Upper lobe of left lung (tissue), 6 donors: ENCODE data around the gene HIVEP2. TPM values are rescaled to one million over a fixed set of nuclear protein-coding genes. Genes with fewer than 3 reads are reported as not detected.

Experiments
- ATAC-seq, 2 donors: fragments of 200-7000 bp; cut with Tn5 transposase; one replicate each; pipeline ENCODE4 v1.9.1; 2022; ENCODE audit warnings: mild to moderate bottlenecking in 2 of 2, moderate library complexity in 2 of 2; ENCODE audit not compliant: low FRiP score in 2 of 2
- DNase-seq, 2 donors: peaks; one replicate each; pipeline ENCODE4 v3.0.0-alpha.2; 2019 to 2020
- H3K27ac ChIP-seq, 4 donors: fragments of 200-600 bp; sonication (generic); one replicate each; pipeline ENCODE4 v1.5.1; 2016 to 2019
- H3K27me3 ChIP-seq, 4 donors: fragments of 200-600 bp; sonication (generic); one replicate each; pipeline ENCODE4 v1.5.1; 2017 to 2019
- H3K36me3 ChIP-seq, 4 donors: fragments of 200-600 bp; sonication (generic); one replicate each; pipeline ENCODE4 v1.5.1; 2016 to 2019
- H3K4me1 ChIP-seq, 4 donors: fragments of 200-600 bp; sonication (generic); one replicate each; pipeline ENCODE4 v1.5.1; 2018 to 2019
- H3K4me3 ChIP-seq, 4 donors: fragments of 200-600 bp; sonication (generic); one replicate each; pipeline ENCODE4 v1.5.1; 2017 to 2019; ENCODE audit warnings: mild to moderate bottlenecking in 2 of 4, moderate library complexity in 1 of 4
- H3K9me3 ChIP-seq, 4 donors: fragments of 200-600 bp; sonication (generic); one replicate each; pipeline ENCODE4 v1.5.1; 2018 to 2019
- CTCF ChIP-seq, 6 experiments: fragments of 450-650 bp in 4 of 6; fragments of 200-600 bp in 2 of 6; sonication (generic) in 2 of 6; IDR thresholded peaks; one replicate each; pipeline ENCODE4 v1.5.1; 2016 to 2019; ENCODE audit warnings: antibody characterized with exemption in 6 of 6
- EP300 ChIP-seq, 4 donors: sonication (generic); formaldehyde crosslinking; IDR thresholded peaks; one replicate each; pipeline ENCODE4 v1.5.1; 2017; ENCODE audit warnings: antibody characterized with exemption in 4 of 4, control low read depth in 2 of 4
- POLR2A ChIP-seq, 4 donors: fragments of 450-650 bp; IDR thresholded peaks; one replicate each; pipeline ENCODE4 v1.5.1; 2016 to 2017; ENCODE audit warnings: antibody characterized with exemption in 4 of 4, mild to moderate bottlenecking in 2 of 4
- POLR2AphosphoS5 ChIP-seq, 2 donors: sonication (generic); formaldehyde crosslinking; IDR thresholded peaks; one replicate each; pipeline ENCODE4 v1.5.1; 2017; ENCODE audit warnings: antibody characterized with exemption in 2 of 2
- WGBS, 2 donors: methylation state at CpG; one replicate each; pipeline ENCODE4 v1.1.5; 2017 to 2018; 5-methylcytosine and 5-hydroxymethylcytosine counted together
- total RNA-seq, 6 donors: library from RNA; depleted of rRNA in 4 of 6; stranded (reverse); fragments of >200 nt in 4 of 6; gene quantifications; one replicate each; pipeline versions ENCODE4 v1.1.0 to v1.2.1, GENCODE V29; 2016 to 2021
- donor health status: DM: no; HTN: no; CAD: no; lungs with moderate emphysema.
- donor health status: DM: no; HTN: yes; CAD: no; lungs with severe emphysema.

Gene HIVEP2
- total RNA-seq, 6 donors from 2014 or later: 10.4 to 32.5 (median 19.6) TPM

DNA sequence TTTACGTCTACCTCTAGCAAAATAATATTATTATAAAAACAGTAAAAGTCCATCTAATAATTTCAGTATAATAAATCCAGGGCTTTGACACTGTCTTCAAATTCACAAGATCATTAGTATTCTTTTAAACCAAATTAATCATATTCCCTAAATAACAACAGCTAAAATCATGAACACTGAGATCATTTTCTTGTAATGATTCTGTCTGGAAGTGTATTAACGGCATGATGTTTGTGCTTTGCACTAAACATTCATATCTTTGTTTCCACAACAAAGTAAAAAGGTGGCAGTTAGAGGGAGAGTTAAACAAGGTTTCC is 18.8 kb downstream of the HIVEP2 start:
- peak overlapping the region; percentile 86 to 97 (median 91) for H3K27ac ChIP-seq
- DNase-seq (no peak), ATAC-seq (no peak)
- no peaks in the 10 kb centered on the region for H3K27me3 ChIP-seq
- no peak for TF ChIP-seq POLR2A (IDR thresholded peaks at IDR 0.05)
- TF ChIP-seq EP300 (IDR thresholded peaks at IDR 0.05): no peak
- TF ChIP-seq CTCF (IDR thresholded peaks at IDR 0.05): no peak
- TF ChIP-seq POLR2AphosphoS5 (IDR thresholded peaks at IDR 0.05): no peak
- peaks cover 0 to 21% (median 16%) of the 10 kb centered on the region in 4 donors for H3K4me1 ChIP-seq
- H3K36me3 ChIP-seq: no peaks in the 10 kb centered on the region
- H3K4me3 ChIP-seq: peak overlapping the region in 3 of 4 donors; percentile 55 to 64 (median 55)
- 55 to 59% methylated on average over 2 of the region's 2 CpGs for WGBS, 2 donors
- no peaks in the 10 kb centered on the region for H3K9me3 ChIP-seq

GRCh38 chr6:142925575-142926110 is 19.3 kb downstream of the HIVEP2 start:
- DNase-seq (no peak), ATAC-seq (no peak)
- TF ChIP-seq POLR2A (IDR thresholded peaks at IDR 0.05): no peak
- no peak for TF ChIP-seq EP300 (IDR thresholded peaks at IDR 0.05)
- TF ChIP-seq CTCF (IDR thresholded peaks at IDR 0.05): no peak
- no peak for TF ChIP-seq POLR2AphosphoS5 (IDR thresholded peaks at IDR 0.05)
- 91 to 92% methylated on average over 7 of the region's 7 CpGs for WGBS, 2 donors
- Histone ChIP-seq H3K9me3 (no peaks in the 10 kb centered on the region), H3K4me1 (peaks cover 0 to 21% (median 16%) of the 10 kb centered on the region in 4 donors), H3K27me3 (no peaks in the 10 kb centered on the region), H3K27ac (peak overlapping the region in 2 of 4 donors; percentile 87 to 97), H3K36me3 (no peaks in the 10 kb centered on the region), H3K4me3 (no peak overlapping the region)

DNA sequence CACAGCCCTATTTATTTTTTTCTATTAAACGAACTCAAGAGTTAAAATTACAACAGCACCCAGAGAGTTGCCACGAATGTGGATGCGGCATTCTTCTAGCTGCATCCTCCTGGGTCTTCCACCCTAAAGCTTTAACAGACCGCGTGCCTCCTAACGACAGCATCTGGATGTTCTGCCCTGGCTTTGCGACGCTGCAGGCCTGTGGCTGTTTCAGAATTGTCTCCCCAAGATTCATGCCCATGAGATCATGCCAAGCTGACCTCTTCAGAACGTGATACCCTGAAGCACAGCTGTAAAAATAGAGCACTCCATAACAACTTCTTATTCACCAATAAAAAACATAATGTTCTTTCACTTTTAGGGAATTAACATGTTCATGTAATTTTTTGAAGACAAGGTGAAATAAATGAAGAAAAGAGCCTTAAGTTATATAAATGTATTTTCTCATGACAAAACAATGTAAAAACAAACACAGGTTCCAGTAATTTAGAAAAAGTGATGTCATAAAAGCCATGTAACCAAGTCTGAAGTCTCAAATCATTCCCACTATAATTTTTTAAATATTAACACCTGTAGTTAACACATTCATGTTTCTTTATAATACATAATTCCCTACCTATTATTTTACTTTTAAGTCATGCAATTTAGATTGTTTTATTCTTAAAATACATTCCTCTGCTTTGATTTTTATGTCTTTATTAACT is 26.5 kb downstream of the HIVEP2 start:
- H3K9me3 ChIP-seq: no peaks in the 10 kb centered on the region
- no peak for ATAC-seq
- no peak for DNase-seq
- H3K4me3 ChIP-seq: no peak overlapping the region
- H3K4me1 ChIP-seq: no peaks in the 10 kb centered on the region
- H3K27me3 ChIP-seq: no peaks in the 10 kb centered on the region
- no peak overlapping the region for H3K27ac ChIP-seq
- 91% methylated on average over 9 of the region's 9 CpGs for WGBS, 2 donors
- TF ChIP-seq EP300 (IDR thresholded peaks at IDR 0.05) (no peak), CTCF (IDR thresholded peaks at IDR 0.05) (no peak), POLR2A (IDR thresholded peaks at IDR 0.05) (no peak), POLR2AphosphoS5 (IDR thresholded peaks at IDR 0.05) (no peak)
- H3K36me3 ChIP-seq: peaks cover 0 to 2% (median 0%) of the 10 kb centered on the region in 4 donors

DNA sequence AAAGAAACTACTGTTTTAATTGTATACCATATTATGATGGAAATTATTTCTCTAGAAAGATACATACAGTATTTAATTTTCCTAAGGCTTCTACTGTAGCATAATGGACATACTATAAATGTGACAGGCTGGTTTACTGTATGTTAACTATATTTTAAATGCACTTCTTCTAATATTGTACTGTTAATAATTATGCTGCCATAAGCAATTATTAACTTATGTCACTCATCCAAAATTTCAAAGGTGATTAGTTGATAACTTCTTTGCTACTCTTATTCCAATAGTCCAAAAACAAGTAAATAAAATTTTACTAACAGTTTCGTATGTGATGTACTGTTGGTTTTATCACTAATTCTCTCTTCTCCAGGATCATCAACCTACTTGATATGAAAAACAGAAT is 28.1 kb downstream of the HIVEP2 start:
- Histone ChIP-seq H3K36me3 (peaks cover 0 to 2% (median 0%) of the 10 kb centered on the region in 4 donors), H3K9me3 (no peaks in the 10 kb centered on the region), H3K4me3 (no peak overlapping the region), H3K27me3 (no peaks in the 10 kb centered on the region), H3K27ac (no peak overlapping the region), H3K4me1 (no peaks in the 10 kb centered on the region)
- TF ChIP-seq POLR2AphosphoS5 (IDR thresholded peaks at IDR 0.05) (no peak), EP300 (IDR thresholded peaks at IDR 0.05) (no peak), CTCF (IDR thresholded peaks at IDR 0.05) (no peak), POLR2A (IDR thresholded peaks at IDR 0.05) (no peak)
- ATAC-seq (no peak), DNase-seq (no peak)
- 91 to 98% methylated on average over 1 of the region's 1 CpG for WGBS, 2 donors
